H1 (cell line): ENCODE results near the gene UBE2E2.

Experiments used
- ATF3 ChIP-seq: IDR thresholded peaks from 2 replicates; pipeline ENCODE4 v1.6.1; 2011; ENCODE audit warnings: low read depth, mild to moderate bottlenecking, low read length; ENCODE audit not compliant: insufficient read depth
- CREB1 ChIP-seq: IDR thresholded peaks from 2 replicates; pipeline ENCODE4 v1.6.1; 2012; ENCODE audit warnings: inconsistent platforms
- POLR2A ChIP-seq, 2 experiments: IDR thresholded peaks; 1 replicate in 1 of 2; 2 replicates in 1 of 2; pipeline ENCODE4 v1.6.1; 2011; ENCODE audit warnings: low read depth in 2 of 2, low read length in 2 of 2, mild to moderate bottlenecking in 2 of 2; ENCODE audit errors: control extremely low read depth in 1 of 2
- POLR2AphosphoS5 ChIP-seq: IDR thresholded peaks from 2 replicates; pipeline ENCODE4 v1.6.1; 2011; ENCODE audit warnings: low read depth, low read length
- SAP30 ChIP-seq: fragments of 300-600 bp; sonication (generic); IDR thresholded peaks from 2 replicates; pipeline ENCODE4 v1.7.1; 2012; ENCODE audit warnings: low read length, moderate library complexity, mild to moderate bottlenecking, inconsistent platforms; ENCODE audit not compliant: insufficient read depth, insufficient replicate concordance
- TAF1 ChIP-seq: IDR thresholded peaks from 2 replicates; pipeline ENCODE4 v1.6.1; 2011; ENCODE audit warnings: mild to moderate bottlenecking, low read depth, low read length
- USF2 ChIP-seq: IDR thresholded peaks from 2 replicates; pipeline ENCODE4 v1.6.1; 2011; ENCODE audit warnings: low read length, improper control_type of control experiment
- ZNF274 ChIP-seq: IDR thresholded peaks from 2 replicates; pipeline ENCODE4 v1.7.0; 2012; ENCODE audit warnings: low read length, borderline replicate concordance; ENCODE audit errors: extremely low read depth
- TF ChIP-seq, protein P1 (sequence below), 3 experiments: IDR thresholded peaks; 1 replicate in 2 of 3; 2 replicates in 1 of 3; pipeline versions ENCODE4 v1.5.1 to v1.6.1; 2011; ENCODE audit warnings: low read length in 3 of 3, mild to moderate bottlenecking in 3 of 3, inconsistent platforms in 2 of 3, low read depth in 1 of 3, moderate library complexity in 1 of 3; ENCODE audit not compliant: insufficient read depth in 1 of 3; ENCODE audit errors: control extremely low read depth in 1 of 3
- TF ChIP-seq, protein P2 (sequence below): IDR thresholded peaks from 2 replicates; pipeline ENCODE4 v1.6.1; 2012; ENCODE audit warnings: low read length, inconsistent platforms

GRCh38 chr3:23624305-23624704 is 421.2 kb downstream of the UBE2E2 start:
- TF ChIP-seq, protein P1, sequence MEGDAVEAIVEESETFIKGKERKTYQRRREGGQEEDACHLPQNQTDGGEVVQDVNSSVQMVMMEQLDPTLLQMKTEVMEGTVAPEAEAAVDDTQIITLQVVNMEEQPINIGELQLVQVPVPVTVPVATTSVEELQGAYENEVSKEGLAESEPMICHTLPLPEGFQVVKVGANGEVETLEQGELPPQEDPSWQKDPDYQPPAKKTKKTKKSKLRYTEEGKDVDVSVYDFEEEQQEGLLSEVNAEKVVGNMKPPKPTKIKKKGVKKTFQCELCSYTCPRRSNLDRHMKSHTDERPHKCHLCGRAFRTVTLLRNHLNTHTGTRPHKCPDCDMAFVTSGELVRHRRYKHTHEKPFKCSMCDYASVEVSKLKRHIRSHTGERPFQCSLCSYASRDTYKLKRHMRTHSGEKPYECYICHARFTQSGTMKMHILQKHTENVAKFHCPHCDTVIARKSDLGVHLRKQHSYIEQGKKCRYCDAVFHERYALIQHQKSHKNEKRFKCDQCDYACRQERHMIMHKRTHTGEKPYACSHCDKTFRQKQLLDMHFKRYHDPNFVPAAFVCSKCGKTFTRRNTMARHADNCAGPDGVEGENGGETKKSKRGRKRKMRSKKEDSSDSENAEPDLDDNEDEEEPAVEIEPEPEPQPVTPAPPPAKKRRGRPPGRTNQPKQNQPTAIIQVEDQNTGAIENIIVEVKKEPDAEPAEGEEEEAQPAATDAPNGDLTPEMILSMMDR (IDR thresholded peaks at IDR 0.05; ENCODE audit: control extremely low read depth in 1 of 3, insufficient read depth in 1 of 3, low read depth in 1 of 3, low read length in 3 of 3) = no peak
- TF ChIP-seq TAF1 (no peak), SAP30 (no peak), POLR2A (IDR thresholded peaks at IDR 0.05; ENCODE audit: control extremely low read depth in 1 of 2, low read depth in 2 of 2, low read length in 2 of 2) (no peak), ATF3 (no peak), USF2 (no peak), POLR2AphosphoS5 (no peak), CREB1 (no peak), ZNF274 (no peak)
- TF ChIP-seq, protein P2, sequence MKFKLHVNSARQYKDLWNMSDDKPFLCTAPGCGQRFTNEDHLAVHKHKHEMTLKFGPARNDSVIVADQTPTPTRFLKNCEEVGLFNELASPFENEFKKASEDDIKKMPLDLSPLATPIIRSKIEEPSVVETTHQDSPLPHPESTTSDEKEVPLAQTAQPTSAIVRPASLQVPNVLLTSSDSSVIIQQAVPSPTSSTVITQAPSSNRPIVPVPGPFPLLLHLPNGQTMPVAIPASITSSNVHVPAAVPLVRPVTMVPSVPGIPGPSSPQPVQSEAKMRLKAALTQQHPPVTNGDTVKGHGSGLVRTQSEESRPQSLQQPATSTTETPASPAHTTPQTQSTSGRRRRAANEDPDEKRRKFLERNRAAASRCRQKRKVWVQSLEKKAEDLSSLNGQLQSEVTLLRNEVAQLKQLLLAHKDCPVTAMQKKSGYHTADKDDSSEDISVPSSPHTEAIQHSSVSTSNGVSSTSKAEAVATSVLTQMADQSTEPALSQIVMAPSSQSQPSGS = no peak
